ENCODE measurements around the gene PALLD.

Gene PALLD

DNA sequence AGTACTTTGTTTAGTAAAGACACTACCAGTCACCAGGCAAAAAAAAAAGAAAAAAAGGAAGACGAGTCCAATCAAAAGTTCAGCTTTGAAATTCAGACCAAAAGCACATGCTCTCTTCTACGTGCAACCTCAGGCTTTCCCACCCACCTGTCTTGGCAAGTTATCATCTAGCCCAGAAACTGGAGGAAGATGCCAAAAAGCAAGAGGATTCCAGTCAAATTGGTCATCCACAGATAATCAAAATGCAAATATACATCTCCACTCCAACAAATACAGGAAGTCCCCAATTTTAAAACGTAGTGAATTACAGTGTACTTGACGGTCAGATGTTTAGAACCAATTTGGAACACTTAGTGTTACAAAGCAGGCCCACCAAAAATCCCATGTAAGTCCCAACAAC lies 96.5 kb downstream of the PALLD start:
- no peak for DNase-seq (ENCODE audit: low read depth)

DNA sequence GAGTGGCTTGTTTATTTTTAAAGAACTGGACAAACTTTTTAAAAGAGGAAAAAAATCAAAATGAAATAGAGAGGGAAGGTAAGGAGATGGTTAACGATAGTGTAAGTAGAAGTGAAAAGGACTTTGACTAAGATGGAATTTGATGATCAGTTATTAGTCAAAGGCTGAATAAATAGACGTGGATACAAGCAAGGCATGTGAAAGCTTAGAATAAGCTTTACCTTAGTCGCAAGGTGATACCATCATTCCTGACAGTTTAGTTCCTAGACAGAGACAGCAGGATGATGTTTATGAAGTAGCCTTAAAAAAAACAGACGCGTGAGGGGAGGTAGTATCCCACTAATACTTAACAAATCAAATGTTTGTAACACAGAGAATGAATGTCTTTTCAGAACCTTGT lies 97.3 kb downstream of the PALLD start:
- DNase-seq (ENCODE audit: low read depth) = no peak

DNA sequence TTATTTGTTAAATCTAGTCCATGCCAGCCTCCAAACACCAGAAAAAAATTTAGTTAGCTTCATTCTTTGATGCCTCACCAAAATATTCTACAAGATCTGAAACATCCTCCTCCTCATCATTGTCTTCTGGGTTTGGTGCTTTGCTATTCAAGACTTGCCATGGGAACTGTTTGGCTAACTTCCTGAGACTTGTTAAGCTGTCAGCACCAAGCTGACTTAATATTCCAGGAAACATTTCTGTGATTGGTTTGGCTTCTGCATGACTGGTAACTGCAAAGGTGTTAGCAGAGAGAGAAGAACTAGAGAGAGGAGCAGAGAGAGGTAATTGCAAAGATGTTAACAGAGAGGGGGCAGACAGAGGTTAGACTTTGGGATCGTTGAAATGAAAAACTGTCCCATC lies 101.3 kb downstream of the PALLD start:
- peak; percentile 78 for DNase-seq (ENCODE audit: low read depth)

DNA sequence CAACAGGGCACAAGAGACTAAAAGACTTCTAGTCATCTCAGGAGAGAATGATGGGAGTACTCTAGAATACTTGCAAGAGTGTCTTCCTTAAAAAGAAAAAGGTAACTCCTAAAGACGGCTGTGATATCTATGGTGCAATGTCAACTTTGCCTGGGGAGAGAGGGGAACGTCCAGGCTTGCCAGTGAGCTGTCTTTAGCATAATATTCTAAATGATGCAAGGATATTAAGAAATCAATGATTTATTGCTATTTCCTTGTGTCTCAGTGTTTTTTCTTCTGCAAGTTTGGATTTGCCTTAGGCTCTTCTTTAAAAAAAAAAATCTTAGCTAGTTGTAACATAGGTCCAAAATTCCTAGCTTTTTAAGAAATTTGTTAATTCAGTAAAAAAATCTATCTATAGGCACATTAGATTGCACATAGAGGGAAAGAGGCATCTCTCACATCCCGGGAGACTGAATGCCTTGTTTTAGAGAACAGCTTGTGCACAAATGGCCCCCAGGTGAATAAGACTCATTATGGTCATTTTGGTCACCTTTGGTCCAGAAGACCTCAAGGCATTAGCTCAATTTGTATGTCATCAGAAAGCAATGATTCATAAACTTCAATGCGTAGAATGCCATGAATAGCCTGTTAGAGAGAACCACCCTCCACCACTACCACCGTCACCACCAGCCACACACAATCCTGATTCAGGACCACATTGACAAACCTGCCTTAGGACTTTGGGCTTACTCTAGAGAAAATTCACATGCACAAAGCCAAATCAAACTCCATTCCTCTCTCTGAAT lies 104.1 kb downstream of the PALLD start:
- no peak for DNase-seq (ENCODE audit: low read depth)

DNA sequence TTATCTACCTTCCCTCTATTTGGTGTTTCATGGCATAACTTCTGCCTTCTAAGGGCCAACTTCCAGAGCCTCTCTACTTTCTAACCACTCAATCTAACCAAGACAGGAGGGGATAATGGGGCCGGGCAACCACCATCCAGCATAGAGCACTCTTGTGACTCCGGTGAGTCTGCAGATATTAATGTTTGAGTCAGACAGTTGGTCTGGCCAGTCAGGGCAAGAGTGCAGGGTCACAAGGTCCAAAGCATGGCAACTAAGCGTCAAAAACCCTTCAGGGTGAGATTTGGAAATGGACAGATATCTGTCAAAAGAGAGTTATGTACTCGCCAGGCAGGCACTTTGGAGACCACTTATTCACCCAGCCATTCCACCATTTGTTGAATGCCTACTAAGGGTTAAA lies 105.0 kb downstream of the PALLD start:
- no peak for DNase-seq (ENCODE audit: low read depth)

DNA sequence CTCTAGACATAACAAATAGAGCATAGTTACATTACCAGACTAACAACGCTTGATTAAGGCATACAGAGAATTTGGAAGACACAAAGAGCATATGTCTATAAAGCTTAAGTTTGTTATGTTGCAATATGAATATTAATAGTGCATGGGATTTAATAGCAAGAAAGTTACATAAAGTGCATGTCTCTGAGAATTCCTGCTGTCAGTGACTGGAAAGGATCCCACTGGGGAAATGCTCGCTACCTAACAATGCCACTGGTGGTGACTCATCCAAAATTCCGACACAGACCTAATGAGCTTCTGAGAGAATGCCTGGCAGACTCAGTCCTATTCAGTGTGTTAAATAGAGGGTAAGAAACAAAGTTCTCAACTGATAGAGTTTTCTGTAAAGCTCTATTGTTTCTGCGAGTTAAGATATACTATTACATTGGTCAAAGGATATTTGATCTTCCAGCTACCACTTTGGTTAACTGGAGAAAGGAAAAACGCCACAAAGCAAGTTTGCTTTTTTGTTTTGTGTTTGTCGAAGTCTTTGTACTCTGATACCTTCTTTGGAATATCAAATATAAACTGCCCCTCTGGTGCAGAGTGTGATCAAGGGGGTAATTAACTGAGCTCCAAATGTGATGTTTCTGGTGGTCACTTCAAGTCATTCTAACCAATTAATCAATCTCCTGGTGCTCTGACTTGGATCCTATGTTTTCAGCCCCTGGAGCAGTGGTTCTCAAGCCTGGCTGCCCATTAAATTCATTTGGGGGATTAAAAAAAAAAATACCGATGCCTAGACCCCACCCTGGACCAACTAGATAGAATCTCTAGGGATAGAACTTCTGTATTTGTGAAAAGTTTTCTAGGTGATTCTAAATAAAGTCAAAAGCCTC lies 107.9 kb downstream of the PALLD start:
- peak; percentile 79 for DNase-seq (ENCODE audit: low read depth)

DNA sequence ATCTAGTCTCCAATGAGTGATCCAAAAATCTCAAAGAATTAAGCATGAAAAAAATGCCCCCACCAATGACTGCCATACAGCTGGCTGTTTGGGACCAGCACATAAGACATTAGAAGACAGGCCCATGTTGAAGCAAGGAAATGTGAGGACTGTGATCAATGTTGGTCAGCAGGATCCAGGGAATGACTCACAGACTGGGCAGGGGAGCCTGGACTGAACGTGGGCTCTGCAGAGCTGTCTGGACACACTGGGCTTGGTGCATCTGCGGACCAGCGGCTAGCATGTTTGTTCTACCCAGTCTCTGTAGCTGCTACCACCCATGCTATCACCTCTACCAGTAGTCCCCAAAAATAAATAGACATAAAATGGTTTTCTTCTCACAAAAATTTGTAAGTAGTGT lies 108.6 kb downstream of the PALLD start:
- DNase-seq (ENCODE audit: low read depth) = no peak

DNA sequence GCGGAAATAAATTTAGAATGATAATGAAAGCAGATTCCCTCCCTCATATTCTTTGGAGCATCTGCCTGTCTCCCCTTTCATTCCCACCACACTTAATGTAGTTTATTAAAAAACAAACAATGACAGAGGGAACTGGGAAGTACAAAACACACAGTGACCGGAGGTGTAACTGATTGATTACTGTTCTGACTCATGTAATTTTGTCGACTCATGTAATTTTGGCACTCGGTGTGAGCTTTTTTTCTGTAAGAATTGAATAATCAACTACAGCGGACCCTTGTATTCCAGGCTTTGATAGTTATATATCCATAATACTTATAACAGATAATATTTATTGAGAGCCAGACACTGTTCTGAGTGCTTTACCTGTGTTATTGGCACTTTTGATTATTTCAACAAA lies 110.4 kb downstream of the PALLD start:
- DNase-seq (ENCODE audit: low read depth) = no peak

DNA sequence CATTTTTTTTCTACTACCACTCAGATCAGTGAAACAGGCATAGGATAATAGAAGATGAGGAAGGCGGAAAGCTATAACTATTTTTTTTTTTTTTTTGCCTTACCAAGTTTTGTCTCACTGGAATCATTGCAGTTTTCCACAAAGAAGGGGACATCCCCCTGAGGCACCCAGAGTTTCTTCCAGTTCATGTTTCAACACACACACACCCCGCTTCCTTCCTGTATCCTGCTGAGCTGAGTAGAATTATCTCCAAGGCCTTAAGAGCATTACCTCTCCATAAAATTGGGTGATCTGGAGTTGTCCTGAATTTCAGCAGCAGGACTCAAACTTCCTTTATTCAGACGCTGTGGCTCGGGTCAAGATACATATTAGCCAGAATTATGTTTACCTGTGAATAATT lies 111.9 kb downstream of the PALLD start:
- no peak for DNase-seq (ENCODE audit: low read depth)

DNA sequence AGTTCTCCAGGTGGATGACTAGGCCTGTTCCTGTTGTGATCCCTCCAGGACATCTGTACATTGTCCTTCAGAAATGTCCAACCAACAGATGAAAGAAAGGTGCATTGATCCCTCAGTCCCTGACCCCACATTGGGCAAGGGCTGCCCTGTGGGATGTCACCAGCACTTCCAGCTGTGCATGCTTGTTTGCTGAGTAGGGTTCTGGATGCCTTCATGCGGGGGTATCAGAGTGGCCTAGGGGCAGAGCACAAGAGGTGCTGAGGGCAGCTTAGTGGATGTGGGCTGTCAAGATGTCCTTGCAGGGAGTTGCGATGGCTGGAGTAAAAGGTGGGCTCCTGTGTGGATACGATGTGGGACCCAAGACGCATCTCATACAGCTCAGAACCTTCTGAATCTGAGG lies 112.5 kb downstream of the PALLD start:
- no peak for DNase-seq (ENCODE audit: low read depth)

DNA sequence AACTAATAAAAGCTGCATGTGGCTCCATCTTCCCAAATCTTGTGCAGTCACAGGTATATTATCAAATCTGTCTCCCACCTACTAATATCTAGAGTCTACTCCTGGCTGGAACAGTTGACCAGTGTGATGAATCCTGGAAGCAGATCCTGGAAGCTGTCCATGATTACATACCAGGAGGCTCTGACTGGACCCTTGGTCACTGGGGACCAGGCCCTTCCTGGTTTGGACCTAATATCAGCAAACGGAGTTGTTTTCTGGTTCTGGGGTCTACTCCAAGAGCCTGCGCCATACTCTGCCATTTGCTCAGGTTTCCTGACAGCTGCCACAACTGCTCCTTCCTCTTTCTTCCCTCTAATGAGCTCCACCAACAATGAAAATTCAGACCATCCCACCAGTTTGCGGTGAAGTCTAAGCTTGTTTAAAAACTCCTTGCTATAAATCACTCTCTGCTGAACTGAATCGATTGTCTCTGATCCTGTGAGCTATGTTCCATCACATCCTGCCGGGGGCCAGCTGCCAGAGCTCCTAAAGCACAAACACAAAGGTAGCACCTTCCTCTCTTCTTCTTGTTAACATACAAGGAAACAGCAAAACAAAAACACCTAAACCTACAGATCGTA lies 114.2 kb downstream of the PALLD start:
- no peak for DNase-seq (ENCODE audit: low read depth)

DNA sequence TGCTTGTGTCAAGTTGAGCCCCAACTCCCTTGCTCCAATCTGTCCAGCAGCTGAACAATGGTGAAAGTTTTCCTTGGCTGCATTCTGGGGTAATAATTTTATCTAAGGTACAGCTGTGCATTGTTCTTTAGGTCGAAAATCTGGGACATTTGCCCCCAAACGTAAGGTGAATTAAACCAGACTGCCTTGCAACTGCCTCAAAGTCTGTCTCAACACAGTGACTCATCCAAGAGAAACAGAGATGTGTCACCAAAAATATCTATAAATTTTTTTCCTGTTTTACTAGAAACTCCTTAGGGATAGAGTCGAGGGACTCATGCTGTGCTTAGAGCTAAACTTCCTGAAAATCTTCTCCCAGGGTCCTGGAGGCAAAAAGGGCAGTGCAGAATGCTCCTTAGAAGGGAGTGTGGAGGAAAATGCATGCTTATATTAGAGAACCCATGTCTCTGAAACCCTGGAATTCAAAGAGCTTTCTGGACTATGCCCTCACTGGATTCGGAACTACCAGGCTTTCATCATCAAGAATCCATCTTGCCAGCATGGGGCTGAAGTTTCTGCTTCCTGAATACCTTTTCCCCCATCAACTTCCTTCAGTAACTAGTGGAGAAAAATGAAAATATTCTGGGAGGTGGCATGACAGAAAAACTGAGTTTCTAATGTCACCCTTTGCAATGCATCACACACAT lies 115.7 kb downstream of the PALLD start:
- no peak for DNase-seq (ENCODE audit: low read depth)

DNA sequence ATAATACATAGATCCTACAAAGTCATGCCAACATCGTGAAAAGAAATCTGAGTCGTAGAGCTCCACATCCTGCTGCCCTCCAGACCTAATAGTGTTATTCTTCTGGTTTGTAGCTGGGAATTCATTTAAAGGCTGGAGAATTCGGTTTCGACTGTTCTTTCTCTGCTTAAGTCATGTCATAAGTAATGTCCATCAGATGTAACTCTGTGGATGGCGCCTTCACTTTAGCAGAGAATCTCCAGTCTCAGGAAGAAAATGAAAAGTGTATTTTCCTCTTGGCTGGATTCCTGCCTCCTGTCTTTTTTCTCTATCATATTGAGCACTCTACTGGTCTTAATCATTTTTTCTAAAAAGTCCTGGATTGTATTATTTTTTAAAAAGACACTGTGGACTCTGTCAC lies 117.0 kb downstream of the PALLD start:
- no peak for DNase-seq (ENCODE audit: low read depth)

DNA sequence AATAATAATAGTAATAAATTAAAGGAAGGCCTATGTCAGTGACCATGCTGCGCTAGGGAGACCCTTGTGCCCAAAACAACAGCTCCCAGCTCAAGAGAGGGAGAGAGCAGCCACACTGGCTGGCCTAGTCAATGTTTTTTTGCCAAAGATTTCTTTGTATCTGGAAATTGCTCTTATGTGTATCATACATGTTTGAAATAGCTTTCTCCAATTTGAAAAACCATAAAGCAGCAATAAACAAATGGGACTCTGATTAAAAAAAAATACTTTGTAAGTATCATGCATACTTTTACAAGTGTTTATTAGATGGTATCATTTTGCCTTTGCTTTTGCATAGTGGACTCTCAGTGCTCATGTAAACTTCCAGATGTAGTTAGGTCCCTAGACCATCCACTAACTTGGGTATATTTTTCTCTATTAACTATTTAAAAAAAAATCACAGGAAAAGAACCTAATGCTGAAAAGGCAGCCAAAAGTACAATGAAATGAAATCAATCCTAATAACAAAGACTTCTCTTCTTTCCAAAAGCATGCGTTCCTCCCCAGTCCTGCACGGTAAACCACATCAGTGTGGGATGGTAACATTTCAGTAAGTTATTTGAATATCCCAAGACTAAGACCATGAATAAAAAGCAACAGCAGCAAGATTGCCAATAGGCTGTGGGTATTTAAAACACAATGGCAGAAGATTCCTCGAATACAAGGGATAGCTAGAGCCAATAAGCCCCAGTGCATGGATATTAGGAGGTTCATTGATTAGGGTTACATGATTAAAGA lies 117.6 kb downstream of the PALLD start:
- no peak for DNase-seq (ENCODE audit: low read depth)

DNA sequence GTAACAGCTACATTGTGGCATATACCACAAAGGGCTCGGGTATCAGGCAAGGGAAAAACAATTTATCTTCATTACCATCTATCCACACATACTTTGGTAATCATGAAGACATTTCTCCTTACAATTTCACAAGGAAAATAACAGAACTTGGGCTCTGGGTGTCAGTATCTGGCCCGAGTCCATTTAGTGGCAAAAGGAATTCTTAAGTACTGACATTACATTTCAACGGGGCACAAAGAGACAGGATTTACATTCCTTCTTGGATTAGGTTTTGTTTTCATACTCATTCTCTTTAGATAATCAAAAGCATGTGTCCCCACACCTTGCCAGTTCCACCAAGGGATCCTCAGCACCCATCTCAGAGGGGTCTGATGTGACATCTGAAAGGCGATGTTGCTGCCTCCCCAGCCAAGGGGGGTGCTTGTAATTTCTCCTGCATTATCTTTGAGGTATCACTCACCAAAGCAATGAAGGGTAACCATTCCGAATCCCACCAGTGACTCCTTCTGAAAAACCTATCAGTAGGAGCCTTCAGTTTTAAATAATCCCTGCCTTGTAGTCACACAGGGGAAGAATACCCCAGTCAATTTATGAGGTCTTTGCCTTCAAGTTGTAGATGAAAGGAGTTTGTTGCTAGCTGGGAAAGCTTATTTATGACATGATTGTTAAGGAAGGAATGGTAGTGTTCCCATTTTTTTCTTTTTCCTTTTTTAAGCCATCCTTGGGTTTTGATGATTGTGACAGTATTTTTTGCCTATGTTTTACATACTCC lies 118.6 kb downstream of the PALLD start:
- no peak for DNase-seq (ENCODE audit: low read depth)

DNA sequence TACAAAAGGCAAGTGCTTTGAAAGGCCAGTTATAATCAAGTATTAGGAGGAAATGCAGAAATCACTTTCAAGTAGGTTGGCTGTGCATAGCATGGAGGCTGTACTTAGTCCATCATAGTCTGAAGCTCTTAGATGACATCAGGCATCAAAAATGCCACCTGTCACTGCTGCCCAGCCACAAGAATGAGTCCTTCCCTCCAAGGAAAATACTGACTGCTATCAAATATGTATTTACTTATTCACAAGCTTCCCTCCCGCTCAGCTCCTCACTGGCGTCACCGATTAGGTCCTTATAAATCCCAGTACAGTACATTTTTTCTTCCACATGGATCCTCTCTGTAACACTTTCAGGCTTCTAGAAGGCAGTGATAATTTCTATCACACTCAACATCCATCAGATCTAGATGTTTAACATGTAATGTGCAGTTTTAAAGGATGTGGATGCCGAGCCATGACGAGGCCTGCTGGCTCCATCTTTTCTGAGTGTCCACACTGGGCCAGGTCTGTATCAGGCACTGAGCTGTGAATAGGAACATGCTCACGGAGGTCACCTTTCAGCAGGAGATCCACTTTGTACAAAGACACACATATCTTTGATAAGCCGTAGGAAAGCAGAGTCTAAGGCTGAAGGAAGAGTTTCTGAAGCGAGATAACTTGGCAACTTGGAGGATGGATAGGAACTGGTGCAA lies 121.9 kb downstream of the PALLD start:
- no peak for DNase-seq (ENCODE audit: low read depth)

DNA sequence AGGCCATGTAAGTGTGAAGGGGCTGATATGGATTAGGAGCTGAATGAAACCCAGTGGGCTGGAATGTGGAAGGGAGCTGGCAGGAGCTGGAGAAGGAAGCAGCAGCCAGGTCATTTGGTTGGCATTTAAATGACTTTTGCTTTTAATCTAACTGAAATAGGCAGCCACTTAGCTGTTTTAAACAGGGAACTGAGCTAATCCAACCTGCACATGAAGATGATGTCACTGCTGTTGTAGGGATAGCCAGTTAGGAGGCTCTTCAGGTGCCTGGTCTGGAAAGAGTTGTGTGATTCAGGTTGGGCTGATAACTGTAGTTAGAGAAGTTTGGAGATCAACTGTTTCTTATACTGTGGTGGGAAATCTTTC lies 122.4 kb downstream of the PALLD start:
- no peak for DNase-seq (ENCODE audit: low read depth)

DNA sequence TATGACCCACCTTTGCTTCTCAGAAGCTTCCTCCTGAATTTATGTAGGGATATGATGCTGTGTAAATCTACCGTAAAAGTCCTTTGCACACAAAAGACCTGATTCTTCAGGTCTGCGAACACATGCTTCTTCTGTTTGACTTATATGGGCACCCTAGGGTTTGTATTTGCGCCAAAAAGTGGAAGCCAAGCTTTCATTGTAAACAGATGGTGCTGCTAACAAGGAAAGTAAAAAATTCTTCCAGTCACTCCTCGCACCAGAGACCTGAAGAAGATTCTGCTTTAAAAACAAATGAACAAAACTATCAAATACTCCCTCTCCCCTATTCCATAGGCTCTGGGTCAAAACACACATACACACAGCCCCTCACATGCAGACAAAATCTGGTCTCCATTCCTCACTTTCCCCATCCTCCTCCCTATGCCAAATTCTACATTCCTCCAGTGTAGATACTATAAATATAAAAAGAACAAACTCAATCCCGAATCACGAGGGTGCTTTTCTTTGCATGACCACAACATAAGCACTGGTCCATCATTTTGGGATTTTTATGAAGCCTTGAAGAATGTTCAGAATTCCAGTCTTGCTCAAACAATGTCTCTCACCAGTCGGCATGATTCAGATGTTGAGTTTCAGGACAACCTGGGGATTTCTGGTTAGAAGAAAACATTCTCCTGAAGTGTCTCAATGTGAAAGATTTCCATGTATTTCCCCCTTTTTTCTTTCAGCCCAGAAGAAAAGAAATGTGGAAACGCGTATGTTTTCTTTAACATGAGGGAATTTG lies 125.1 kb downstream of the PALLD start:
- no peak for DNase-seq (ENCODE audit: low read depth)

DNA sequence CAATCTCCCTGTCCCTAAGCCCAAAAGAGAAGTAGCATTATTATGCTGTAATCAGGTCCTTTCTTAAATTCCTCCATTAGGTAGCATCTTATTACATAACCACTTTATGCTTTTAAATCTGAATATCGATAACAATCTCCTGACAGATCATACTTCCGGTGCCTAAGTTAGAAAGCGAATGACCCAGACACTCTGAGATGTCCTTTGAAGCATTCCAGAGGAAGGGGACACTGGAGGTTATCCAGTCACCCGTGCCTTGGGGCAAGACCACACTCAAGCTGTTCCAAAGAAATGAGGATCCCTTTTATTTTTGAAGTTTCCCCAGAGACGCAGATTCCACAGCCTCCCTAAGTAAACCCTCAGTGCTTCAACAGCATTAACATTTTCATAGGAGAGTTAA lies 125.7 kb downstream of the PALLD start:
- DNase-seq (ENCODE audit: low read depth) = no peak

DNA sequence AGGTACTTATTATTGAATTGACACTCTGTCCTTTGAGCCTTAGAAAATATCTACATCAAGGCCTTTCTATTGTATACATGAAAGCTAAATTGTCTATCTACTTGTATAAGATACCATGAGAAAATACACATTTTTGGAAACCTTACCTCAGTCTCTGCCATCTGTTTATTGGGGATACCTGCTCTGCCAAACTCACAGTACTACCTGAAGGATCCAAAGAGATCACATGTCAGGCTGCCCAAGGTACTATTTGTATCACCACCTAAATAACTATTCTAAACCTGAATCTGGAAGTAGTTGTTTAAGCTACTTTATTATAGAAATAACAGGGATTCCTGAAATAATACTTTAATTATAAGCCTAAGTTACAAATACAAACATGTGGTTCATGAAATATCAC lies 126.2 kb downstream of the PALLD start:
- DNase-seq (ENCODE audit: low read depth) = no peak
